Type B pancreatic cell (in vitro differentiated cells): Measurements from ENCODE around the gene COPS7A. TPM values are rescaled to one million over a fixed set of nuclear protein-coding genes. Genes with fewer than 3 reads are reported as not detected.
A peak's percentile ranks its signal among the peaks of the same experiment; 100 is the strongest.

Experiments used
- DNase-seq: peaks from one replicate; pipeline ENCODE4 v3.0.0; 2021; ENCODE audit warnings: mixed read lengths; ENCODE audit not compliant: unreplicated experiment; ENCODE audit errors: extremely low spot score
- H3K27ac Mint-ChIP-seq: 2 replicates; pipeline ENCODE4 v1.8.0; 2021; ENCODE audit warnings: mild to moderate bottlenecking, mixed read lengths
- H3K27me3 Mint-ChIP-seq: 2 replicates; pipeline ENCODE4 v1.8.0; 2021; ENCODE audit warnings: mixed read lengths
- H3K36me3 Mint-ChIP-seq: 2 replicates; pipeline ENCODE4 v1.8.0; 2021; ENCODE audit warnings: mixed read lengths
- H3K4me1 Mint-ChIP-seq: one replicate; pipeline ENCODE4 v1.8.0; 2021; ENCODE audit warnings: mixed read lengths; ENCODE audit not compliant: unreplicated experiment
- H3K4me3 Mint-ChIP-seq: 2 replicates; pipeline ENCODE4 v1.8.0; 2021; ENCODE audit warnings: mild to moderate bottlenecking, mixed read lengths
- H3K9me3 Mint-ChIP-seq: 2 replicates; pipeline ENCODE4 v1.8.0; 2021; ENCODE audit warnings: mixed read lengths
- long read RNA-seq: library from polyadenylated mRNA; unstranded; transcript quantifications from one replicate; pipeline ENCODE4 v2.0.0, GENCODE V29; 2020
- total RNA-seq: library from RNA; stranded (reverse); gene quantifications from 2 replicates; pipeline ENCODE4 v1.2.1, GENCODE V29; 2021; ENCODE audit warnings: low replicate concordance
- TF ChIP-seq, protein P1 (sequence below): fragments of 200-600 bp; sonication (generic); conservative IDR thresholded peaks from 2 replicates; pipeline ENCODE4 v1.5.0; 2021; ENCODE audit warnings: antibody characterized with exemption, mild to moderate bottlenecking

The COPS7A gene, protein sequence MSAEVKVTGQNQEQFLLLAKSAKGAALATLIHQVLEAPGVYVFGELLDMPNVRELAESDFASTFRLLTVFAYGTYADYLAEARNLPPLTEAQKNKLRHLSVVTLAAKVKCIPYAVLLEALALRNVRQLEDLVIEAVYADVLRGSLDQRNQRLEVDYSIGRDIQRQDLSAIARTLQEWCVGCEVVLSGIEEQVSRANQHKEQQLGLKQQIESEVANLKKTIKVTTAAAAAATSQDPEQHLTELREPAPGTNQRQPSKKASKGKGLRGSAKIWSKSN
- total RNA-seq, result 35.4 and 94.5 TPM in 2 replicates
- long read RNA-seq, transcript COPS7A-201 (8 exons, 1,721 nt), result minor isoform, 24 of 177 reads
- long read RNA-seq, transcript COPS7A-215 (8 exons, 2,127 nt), result major isoform, 93 of 177 reads
- long read RNA-seq, transcript COPS7A-210 (8 exons, 1,832 nt), result minor isoform, 28 of 177 reads
- long read RNA-seq, partial matches to known transcripts, result 9 of 177 reads
- long read RNA-seq, other reads (novel, unspliced or antisense), result 16 of 177 reads

DNA sequence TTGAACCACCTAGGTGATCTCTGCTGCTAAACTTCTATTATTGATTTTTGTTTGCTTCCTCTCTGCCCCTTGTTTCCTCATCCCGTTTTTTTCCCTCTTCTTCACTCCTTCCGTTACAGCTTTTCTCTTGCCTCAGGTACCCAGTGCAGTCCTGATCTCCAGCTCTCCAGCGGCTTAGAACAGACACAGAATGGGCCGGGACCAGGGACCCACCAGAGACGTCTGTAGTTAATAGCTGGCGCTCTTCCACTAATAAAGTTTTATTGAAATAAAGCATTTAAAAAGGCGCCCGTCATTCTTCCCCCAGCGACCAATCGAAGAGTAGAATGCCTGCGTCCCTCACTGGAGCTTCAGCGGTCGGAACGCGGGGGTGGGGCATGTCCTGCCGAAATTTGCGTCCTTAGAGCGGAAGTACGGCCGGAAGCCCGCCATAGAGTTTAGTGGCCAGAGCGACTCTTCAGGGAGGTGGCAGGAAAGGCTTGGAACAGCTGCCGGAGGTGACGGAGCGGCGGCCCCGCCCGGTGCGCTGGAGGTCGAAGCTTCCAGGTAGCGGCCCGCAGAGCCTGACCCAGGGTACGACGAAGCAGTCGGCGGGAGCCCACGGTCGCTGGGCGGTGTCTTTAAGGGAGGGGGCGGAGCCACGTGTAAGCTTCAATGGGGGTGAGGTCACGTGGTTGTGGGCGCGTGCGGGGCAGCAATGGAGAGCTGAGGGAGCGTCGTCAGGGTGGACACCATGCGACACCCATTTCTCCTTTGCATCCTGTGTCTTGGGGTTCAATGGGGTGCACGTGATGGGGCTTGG lies at the start of gene COPS7A:
Gene COPS7A, plus strand, starts transcription at position 440 of the 802 bp plus-strand sequence. CDS start 611 bp downstream, outside the sequence.
- TF ChIP-seq, protein P1, sequence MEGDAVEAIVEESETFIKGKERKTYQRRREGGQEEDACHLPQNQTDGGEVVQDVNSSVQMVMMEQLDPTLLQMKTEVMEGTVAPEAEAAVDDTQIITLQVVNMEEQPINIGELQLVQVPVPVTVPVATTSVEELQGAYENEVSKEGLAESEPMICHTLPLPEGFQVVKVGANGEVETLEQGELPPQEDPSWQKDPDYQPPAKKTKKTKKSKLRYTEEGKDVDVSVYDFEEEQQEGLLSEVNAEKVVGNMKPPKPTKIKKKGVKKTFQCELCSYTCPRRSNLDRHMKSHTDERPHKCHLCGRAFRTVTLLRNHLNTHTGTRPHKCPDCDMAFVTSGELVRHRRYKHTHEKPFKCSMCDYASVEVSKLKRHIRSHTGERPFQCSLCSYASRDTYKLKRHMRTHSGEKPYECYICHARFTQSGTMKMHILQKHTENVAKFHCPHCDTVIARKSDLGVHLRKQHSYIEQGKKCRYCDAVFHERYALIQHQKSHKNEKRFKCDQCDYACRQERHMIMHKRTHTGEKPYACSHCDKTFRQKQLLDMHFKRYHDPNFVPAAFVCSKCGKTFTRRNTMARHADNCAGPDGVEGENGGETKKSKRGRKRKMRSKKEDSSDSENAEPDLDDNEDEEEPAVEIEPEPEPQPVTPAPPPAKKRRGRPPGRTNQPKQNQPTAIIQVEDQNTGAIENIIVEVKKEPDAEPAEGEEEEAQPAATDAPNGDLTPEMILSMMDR, result peak; percentile 18
- peak within 1 kb of the TSS; percentile 91 for H3K27ac Mint-ChIP-seq
- peak; percentile 96 for DNase-seq
- peaks cover 4% of the 10 kb centered on the region for H3K9me3 Mint-ChIP-seq
- H3K4me1 Mint-ChIP-seq, result peaks cover 4% of the 10 kb centered on the region
- H3K27me3 Mint-ChIP-seq, result peaks cover 15% of the 10 kb centered on the region
- peaks cover 14% of the 10 kb centered on the region for H3K36me3 Mint-ChIP-seq
- H3K4me3 Mint-ChIP-seq, result peak within 1 kb of the TSS; percentile 91

- H3K4me3 Mint-ChIP-seq, result no peak overlapping the region
These were observed 46.9 kb upstream of the COPS7A start for GRCh38 chr12:6676962-6677361.

DNA sequence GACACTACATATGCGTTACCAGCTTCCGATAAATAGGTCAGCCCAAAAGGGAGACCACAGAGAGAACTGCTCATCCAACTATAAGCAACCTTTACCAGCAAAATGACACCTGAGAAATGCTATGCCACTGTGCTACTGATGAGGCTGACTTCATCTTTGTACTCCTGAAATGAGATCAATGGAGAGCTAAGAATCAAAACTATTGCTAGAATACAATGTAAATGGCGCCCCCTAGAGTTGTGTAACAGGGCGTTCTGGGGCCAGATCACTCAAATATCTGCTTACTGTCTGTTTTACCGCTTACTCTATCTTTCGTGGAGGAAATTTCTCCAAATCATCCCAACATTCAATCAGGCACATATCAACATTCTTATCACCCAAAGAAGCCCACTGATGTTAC lies 39.2 kb upstream of the COPS7A start:
- Mint-ChIP-seq H3K4me1 (peaks cover 16% of the 10 kb centered on the region), H3K27ac (no peak overlapping the region), H3K9me3 (no peaks in the 10 kb centered on the region), H3K4me3 (no peak overlapping the region), H3K36me3 (peaks cover 34% of the 10 kb centered on the region), H3K27me3 (no peaks in the 10 kb centered on the region)
- TF ChIP-seq, protein P1, result peak; percentile 77
- DNase-seq, result no peak

More at GRCh38 chr12:6676962-6677361, 46.9 kb upstream of the COPS7A start:
- Mint-ChIP-seq H3K9me3 (no peaks in the 10 kb centered on the region), H3K27ac (no peak overlapping the region), H3K4me1 (no peaks in the 10 kb centered on the region), H3K36me3 (peaks cover 56% of the 10 kb centered on the region), H3K27me3 (no peaks in the 10 kb centered on the region)
- no peak for DNase-seq
- TF ChIP-seq, protein P1, result no peak

- H3K36me3 Mint-ChIP-seq, result peaks cover 37% of the 10 kb centered on the region
- H3K27me3 Mint-ChIP-seq, result no peaks in the 10 kb centered on the region
- no peaks in the 10 kb centered on the region for H3K9me3 Mint-ChIP-seq
- peak overlapping the region; percentile 93 for H3K27ac Mint-ChIP-seq
- H3K4me1 Mint-ChIP-seq, result peaks cover 16% of the 10 kb centered on the region
- DNase-seq, result no peak
- H3K4me3 Mint-ChIP-seq, result no peak overlapping the region
- TF ChIP-seq, protein P1, result no peak
These were observed 38.0 kb upstream of the COPS7A start for GRCh38 chr12:6685814-6686213.

- H3K4me1 Mint-ChIP-seq, result peaks cover 16% of the 10 kb centered on the region
- H3K4me3 Mint-ChIP-seq, result peak overlapping the region; percentile 97
- no peak for DNase-seq
- peak overlapping the region; percentile 93 for H3K27ac Mint-ChIP-seq
- H3K27me3 Mint-ChIP-seq, result peaks cover 10% of the 10 kb centered on the region
- H3K9me3 Mint-ChIP-seq, result no peaks in the 10 kb centered on the region
- TF ChIP-seq, protein P1, result no peak
- peaks cover 33% of the 10 kb centered on the region for H3K36me3 Mint-ChIP-seq
These were observed 35.3 kb upstream of the COPS7A start for GRCh38 chr12:6688543-6688998.
